ENCODE data around the gene OR2J3.
"Not testable (repeated sequence)": the region's sequence is repeated elsewhere in the genome, so short reads cannot be mapped to it uniquely, and the experiment has no call there.

Gene OR2J3

DNA sequence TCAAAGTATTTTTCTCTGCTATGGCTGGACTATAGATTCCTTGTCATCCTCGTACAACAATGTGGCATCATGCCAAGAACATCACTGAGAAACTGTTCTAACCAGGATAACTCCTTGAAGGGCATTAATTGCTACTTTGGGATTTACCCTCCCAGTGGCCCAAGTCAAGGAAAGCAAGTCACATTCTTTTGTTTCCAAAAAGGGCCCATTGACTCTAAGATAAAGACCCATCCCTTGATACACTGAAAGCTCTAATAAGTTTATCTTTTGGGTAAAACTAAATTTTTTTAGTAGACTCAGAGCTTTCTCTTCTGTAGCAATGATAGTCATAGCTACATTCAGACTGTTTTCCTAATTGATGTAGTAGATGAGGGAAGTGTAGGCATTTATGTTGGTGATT, at the start of gene OR2J3:
Gene OR2J3, plus strand, starts transcription at position 301 of the 400 bp plus-strand sequence. CDS start 3,833 bp downstream, outside the sequence.
- no peak for DNase-seq (ENCODE audit: low read depth)

DNA sequence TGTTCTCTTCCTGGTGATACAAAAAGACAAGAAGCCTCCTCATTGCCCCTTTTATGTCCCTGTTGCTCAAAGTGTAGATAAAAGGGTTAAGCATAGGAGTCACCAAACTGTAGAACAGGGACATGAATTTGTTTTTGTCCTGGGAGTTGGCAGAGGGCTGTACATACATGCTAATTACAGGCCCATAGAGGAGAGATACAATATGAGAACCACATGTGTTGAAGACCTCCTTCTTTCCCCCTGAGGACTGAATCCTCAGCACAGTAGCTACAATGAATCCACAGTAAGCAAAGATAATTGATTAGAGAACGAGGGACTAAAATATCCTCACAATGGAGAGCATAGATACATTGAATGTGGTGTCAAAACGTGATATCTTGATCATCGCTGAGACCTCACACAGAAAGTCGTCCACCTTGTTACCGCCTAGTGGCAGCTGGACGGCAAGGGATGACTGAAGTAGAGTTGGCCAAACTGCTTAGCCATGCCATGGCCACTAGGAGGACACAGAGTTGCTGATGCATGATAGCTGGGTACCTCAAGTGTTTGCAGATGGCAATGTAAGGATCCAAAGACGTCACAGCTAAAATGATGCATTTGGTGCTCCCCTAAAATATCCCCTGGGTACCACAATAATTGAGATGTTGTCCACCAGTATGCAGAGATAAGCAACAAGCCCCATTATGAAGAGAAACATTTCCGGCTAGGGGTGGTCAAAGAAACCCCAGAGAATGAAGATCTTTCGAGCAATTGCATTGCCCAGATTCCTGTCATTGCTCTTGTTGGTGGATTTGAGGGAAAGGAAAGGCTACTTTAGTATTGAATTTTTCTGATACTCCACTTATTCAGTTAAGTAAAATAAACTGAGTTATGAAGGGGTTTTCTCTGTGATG, 35.8 kb upstream of the OR2J3 start:
- DNase-seq (ENCODE audit: low read depth): no peak

DNA sequence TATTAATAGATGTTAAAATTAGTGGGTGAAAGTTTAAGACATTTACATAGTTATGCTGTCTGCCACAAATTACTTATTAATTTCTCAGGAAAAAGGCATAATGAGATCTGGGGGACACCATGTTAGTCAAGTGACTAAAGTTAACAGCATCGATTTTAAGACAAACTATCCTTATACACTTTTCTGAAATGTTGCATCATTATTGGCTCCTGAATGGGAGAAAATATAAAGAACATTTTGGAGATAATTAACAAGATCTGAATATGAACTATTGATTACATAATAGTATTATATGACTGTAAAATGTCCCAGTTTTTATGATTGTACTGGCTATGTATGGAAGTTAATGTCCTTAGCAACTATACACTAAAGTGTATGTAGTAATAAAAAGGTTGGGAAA, 28.7 kb upstream of the OR2J3 start:
- no peak for DNase-seq (ENCODE audit: low read depth)

DNA sequence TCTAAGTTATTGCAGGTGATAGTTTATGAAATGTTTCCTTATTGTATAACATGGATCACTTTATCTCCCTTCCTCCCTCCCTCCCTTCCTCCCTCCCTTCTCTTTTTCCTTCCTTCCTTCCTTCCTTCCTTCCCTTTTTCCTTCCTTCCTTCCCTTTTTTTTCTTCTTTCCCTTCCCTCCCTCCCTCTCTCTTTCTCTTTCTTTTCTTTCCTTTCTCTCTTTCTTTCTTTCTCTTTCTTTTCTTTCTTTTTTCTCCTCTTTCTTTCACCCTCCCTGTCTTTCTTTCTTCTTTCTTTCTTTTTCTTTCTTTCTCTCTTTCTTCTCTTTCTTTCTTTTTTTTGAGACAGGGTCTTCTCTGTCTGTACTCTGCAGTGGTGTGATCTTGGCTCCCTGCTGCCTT, 26.5 kb upstream of the OR2J3 start:
- DNase-seq (ENCODE audit: low read depth): no peak

DNA sequence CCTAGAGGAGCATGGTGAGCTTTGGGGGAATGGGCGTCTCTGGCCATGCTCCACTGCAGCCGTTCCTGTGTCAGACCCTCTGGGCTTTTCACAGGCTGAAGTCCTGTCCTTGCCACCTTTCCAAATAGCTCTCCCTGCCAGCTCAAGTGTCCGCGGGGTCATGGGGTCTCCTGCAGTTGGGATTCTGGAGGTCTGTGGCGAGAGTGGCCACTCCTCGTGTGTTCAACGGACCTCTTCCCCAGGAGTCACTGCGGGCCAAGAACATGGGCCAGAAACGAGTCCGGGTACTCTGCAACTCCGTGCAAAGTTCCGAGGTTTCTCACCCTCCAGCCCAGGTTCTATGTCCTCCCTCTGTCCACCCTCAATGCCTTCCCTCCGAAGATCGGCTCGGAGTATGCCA, 25.4 kb upstream of the OR2J3 start:
- DNase-seq (ENCODE audit: low read depth): no peak

DNA sequence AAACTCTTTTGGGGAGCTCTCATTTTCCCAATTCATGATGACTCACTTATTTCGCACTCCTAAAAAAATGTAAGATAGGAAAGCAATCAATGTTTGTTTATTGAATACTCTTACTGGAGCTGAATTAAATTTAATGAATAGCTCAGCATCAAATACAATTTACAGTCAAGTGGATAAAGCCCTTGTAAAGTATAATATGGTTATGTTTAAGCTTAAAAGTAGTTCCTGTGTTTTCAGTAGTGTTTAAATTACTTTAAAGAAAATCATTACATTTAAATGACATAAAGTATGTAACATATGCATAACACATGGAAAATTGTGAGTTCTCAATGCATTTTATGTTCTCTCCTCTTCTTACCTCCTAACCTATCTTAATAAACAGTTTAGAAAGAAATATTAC, 20.6 kb upstream of the OR2J3 start, which contains the start of gene OR2B3:
Gene OR2B3, minus strand, starts transcription at position 101 of the 400 bp plus-strand sequence. Its CDS starts 65 bp downstream, at position 36.
- DNase-seq (ENCODE audit: low read depth): no peak

DNA sequence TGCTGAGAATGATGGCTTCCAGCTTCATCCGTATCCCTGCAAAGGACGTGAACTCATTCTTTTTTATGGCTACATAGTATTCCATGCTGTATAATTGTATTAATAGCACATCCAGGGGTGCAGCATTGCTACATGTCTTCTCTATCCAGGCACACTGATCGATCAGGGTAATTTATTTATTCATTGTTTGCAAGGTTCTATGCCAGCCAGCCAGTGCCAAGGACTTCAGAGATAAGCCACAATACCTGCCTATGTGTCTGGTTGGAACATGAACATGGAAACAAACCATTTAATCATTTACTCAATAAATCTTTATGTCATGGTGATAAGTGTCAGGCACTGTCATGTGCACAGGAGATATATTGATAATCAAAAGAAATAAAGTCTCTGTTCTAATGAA, 14.9 kb upstream of the OR2J3 start:
- DNase-seq (ENCODE audit: low read depth): no peak

DNA sequence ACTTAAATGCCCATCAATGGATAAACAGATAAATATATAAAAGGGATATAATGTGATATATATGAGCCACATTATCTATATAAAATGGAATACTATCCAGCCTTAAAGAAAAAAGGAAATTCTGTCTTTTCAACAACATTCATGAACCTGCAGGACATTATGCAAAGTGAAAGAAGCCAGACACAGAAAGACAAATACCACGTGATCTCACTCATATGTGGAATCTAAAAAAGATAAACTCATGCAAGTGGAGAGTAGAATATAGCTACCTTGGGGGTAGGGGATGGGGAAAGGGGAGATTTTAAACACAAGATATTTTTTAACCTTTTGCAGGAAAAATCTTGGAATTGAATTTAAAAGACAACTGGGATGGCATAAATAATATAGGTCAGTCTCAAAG, 10.1 kb upstream of the OR2J3 start:
- no peak for DNase-seq (ENCODE audit: low read depth)

DNA sequence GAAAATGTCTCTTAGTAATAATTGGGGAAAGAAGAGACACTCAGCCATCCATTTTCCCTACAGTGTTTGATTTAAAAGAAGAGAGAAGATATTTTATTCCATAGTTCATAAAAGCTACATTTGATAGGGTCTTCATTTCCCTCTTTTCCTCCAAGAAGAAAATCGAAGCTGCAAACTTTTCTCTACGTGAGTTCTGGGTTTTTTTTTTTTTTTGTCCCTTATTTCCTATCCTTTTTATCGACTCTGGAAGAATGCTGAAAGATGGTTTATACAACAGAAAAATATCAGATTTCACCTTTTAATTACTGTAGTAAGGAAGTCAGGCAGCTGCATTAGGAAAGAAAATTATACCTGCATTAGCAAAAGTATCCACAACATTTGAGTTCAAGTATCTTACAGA, 8.7 kb upstream of the OR2J3 start, which contains the start of gene OR2J1:
Gene OR2J1, plus strand, starts transcription at position 301 of the 400 bp plus-strand sequence. CDS start 1,453 bp downstream, outside the sequence.
- no peak for DNase-seq (ENCODE audit: low read depth)

DNA sequence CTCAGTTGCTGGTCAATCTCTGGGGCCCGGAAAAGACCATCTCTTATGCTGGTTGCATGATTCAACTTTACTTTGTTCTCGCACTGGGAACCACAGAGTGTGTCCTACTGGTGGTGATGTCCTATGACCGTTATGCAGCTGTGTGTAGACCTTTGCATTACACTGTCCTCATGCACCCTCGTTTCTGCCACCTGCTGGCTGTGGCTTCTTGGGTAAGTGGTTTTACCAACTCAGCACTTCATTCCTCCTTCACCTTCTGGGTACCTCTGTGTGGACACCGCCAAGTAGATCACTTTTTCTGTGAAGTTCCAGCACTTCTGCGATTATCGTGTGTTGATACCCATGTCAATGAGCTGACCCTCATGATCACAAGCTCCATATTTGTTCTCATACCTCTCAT, 4.3 kb downstream of the OR2J3 start:
- no peak for DNase-seq (ENCODE audit: low read depth)

DNA sequence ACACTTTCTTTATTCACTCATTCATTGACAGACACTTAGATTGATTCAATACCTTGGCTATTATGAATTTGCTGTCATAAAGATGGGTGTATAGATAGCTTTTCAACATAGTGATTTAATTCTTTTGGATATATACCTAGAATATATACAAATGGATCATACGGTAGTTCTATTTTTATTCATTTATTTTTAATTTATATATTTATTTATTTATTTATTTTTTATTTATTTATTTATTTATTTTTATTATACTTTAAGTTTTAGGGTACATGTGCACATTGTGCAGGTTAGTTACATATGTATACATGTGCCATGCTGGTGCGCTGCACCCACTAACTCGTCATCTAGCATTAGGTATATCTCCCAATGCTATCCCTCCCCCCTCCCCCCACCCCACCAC, 7.1 kb downstream of the OR2J3 start:
- not testable (repeated sequence) for DNase-seq (ENCODE audit: low read depth)

DNA sequence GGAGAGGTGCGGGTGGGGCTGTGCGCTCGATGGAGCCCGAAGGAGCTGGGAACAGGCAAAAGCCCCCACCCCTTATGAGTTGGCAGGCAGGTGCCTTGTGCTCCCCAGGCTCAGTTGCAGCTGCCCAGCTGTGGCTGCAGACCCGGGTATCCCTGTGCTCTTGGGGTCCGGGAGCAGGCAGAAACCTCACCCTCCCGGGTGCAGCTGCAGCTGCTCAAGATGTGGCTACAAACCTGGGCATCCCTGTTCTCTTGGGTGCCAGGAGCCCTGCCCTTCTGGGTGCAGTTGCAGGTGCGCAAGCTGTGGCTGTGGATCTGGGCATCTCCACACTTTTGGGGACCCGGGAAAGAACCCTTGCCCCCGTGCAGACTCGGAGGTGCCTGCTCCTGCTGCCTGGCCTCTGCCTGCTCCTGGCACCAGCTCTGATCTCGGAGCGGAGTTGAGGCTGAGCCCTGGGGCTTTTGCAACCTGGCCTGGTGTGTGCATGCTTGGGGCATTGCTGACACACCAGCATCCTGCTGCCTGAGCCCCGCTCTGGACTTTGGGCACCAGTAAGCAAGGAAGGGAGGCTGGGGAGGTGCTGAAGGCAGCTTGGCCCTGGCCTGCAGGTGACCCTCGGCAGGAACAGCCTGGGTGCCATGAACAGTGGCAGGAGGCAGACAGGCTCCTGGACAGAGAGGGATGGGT, 21.6 kb downstream of the OR2J3 start:
- DNase-seq (ENCODE audit: low read depth): no peak

DNA sequence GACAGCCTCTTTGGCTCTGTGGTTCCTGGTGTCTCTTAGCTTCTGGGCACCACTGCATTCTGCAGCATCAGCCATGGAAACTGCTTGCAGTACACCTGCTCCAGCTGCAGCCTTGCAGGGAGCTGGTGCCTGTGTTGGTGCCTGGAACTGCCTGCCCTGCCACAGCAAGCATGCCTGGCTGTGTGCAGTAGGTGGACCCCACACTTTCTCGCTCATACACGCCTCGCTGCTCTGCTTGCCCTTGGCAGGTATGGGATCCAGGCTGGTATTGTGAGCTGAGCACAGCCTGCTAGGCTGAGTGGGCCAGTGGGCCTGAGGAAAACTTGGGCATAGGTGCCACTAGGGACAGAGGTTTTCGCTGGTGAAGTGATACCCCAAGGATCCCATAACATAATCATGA, 22.8 kb downstream of the OR2J3 start:
- DNase-seq (ENCODE audit: low read depth): no peak

DNA sequence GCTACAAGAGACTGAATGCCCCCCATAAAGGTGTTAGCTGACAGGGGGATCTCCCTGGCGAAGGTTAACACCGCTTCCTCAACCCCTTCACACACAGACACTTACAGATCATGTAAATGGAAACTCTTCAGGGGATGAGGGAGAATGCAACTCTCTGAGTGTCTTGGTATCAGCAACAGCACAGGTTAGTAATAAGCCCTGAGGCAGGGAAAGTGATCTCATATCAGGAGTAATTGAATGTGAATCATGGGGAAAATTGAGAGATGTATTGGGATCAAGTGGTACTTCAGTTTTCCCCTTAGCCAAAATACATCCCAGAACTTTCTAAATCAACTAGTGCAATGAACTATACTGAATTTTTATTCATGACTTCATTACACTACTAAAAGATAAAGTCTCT, 23.8 kb downstream of the OR2J3 start:
- no peak for DNase-seq (ENCODE audit: low read depth)

DNA sequence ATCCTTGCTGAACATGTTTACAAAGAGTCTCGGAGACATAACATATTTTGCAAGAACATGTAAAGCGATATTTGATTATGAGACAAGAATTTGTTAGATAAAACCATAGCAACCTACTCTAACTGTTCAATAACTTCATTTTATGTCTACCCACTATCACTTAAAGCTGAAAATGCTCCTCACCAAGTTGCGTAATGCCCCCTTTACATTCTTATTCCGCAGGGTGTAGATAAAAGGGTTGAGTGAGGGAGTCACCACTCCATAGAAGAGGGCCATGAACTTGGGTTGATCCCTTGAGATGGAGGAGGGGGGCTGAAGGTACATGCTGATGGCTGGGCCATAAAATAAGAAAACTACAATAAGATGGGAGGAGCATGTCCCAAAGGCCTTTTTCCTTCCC, 29.9 kb downstream of the OR2J3 start:
- no peak for DNase-seq (ENCODE audit: low read depth)

DNA sequence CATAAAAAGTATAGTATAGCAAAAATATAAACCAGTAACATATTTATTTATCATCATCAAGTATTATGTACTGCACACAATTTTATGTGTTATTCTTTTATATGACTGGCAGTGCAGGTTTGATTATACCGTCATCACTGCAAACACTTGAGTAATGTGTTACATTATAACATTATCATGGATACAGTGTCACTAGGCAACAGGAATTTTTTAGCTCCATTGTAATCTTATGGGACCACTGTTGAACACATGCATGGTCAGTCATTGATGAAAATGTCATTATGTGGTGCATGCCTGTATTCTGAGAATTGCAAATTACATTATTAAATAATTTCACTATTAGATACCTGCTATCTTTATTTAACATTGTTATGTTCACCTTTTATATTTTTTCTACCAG, 33.7 kb downstream of the OR2J3 start:
- DNase-seq (ENCODE audit: low read depth): no peak

DNA sequence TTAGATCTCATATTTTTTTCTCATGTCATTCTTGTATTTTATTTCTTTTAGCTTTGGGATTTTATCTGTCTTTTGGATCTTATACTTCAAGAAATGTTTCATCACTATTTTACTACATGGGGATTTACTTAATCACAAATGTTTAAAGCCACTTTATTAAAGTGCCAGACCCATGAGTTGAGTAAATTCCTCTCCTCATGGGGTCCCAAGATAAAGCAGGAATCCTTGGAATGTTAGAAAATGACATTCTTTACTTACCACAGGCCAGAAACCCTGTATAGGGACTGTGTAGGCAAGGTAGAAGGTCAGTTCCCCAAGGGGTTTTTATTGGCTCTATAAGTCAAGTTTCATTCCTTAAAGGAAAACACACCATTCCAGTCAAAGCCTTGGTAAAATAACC, 34.5 kb downstream of the OR2J3 start:
- DNase-seq (ENCODE audit: low read depth): no peak

DNA sequence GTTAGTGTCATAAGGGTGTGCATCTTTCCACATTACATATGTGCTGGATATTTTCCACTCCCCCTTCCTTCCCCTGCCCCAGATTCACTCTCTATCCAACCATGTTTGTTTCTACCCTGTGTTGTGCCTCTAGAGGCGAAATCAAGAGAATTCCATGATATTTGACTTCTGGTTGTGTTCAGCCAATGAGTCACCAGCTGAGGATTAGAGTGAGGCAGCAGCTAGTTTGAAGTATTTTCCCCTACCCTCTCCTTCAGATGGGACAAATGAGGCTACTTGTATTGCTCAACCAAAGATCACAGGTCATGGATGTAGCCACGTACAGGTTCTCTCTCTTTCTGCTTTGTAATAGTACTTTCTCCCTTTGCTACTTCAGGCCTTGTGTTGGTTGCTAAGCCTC, 38.3 kb downstream of the OR2J3 start:
- DNase-seq (ENCODE audit: low read depth): no peak

DNA sequence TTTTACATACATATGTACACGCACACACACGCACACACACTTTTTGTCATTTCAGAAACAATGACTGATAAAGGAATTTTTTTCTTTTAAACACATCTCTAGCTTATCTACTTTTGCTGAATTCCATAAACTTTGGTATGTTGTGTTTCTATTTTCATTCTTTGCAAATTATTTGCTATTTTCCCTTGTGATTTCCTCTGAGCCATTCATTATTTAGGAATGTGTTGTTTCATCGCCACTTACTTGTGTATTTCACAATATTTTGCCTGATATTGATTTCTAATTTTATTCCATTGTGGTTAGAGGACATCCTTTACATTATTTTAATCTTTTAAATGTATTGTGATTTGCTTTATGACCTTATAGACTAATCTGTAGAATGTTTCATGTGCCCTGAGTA, 39.2 kb downstream of the OR2J3 start:
- no peak for DNase-seq (ENCODE audit: low read depth)

DNA sequence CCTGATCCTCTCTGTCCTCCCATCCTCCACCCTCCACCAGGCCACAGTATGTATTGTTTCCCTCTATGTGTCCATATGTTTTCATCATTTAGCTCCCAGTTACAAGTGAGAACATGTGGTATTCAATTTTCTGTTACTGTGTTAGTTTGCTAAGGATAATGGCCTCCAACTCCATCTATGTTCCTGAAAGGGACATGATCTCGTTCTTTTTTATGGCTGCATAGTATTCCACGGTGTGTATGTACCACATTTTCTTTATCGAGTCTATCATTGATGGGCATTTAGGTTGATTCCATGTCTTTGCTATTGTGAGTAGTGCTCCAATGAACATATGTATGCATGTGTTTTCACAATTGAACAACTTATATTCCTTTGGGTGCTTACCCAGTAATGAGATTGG, 41.6 kb downstream of the OR2J3 start:
- not testable (repeated sequence) for DNase-seq (ENCODE audit: low read depth)

DNA sequence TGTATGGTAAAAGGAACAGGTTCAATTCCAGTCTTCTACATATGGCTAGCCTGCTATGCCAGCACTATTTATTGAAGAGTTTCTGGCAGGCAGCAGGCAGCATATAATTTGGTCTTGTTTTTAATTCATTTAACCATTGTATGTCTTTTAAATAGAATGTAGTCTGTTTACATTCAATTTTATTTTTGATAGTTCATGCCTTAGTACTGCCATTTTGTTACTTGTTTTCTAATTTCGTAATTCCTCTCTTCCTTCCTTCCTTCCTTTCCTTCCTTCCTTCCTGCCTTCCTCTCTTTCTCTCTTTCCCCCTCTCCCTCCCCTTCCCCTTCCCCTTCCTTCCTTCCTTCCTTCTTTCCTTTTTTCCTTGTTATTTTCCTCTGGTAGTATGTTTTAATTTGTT, 45.2 kb downstream of the OR2J3 start:
- DNase-seq (ENCODE audit: low read depth): no peak

DNA sequence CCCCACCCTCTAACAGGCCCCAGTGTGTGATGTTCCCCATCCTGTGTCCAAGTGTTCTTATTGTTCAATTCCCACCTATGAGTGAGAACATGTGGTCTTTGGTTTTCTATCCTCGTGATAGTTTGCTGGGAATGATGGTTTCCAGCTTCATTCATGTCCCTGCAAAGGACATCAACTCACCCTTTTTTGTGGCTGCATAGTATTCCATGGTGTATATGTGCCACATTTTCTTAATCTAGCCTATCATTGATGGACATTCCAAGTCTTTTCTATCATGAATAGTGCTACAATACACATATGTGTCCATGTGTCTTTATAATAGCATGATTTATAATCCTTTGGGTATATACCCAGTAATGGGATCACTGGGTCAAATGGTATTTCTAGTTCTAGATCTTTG, 47.3 kb downstream of the OR2J3 start:
- DNase-seq (ENCODE audit: low read depth): not testable (repeated sequence)

DNA sequence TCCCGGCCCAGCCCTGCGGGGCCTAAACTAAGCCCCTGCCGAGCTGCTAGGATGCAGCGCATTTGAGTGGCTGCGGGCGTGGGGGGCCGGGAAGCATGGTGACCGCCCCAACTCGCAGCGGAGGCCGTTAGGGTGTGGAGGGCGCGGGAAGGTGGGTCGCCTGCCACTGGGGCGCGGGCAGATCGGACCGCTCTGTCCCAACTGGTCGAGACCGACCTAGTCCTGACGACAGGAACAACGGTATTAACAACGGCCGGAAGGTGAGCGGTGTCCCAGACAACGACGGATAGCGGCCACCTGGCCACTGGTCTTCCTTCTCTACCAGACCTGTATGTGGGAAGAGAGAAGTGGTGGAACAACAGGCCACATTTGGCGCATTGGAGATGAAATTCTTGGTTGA, 52.1 kb downstream of the OR2J3 start:
- DNase-seq (ENCODE audit: low read depth): not testable (repeated sequence)

Data from GM04504 (cell line).